Ishikawa (cell line): ENCODE data around the gene RMND1.

ENCODE experiments used
- CEBPB ChIP-seq: IDR thresholded peaks from 2 replicates; pipeline ENCODE4 v1.6.1; 2012
- CREB1 ChIP-seq: IDR thresholded peaks from 2 replicates; pipeline ENCODE4 v1.6.1; 2012; ENCODE audit warnings: low read depth
- EGR1 ChIP-seq: IDR thresholded peaks from 2 replicates; pipeline ENCODE4 v1.6.1; 2012
- EP300 ChIP-seq: IDR thresholded peaks from 2 replicates; pipeline ENCODE4 v1.6.1; 2012; ENCODE audit warnings: borderline replicate concordance
- FOXM1 ChIP-seq: IDR thresholded peaks from 2 replicates; pipeline ENCODE4 v1.6.1; 2012; ENCODE audit warnings: low read depth, borderline replicate concordance
- MAX ChIP-seq: IDR thresholded peaks from 2 replicates; pipeline ENCODE4 v1.6.1; 2012
- NFIC ChIP-seq: IDR thresholded peaks from 2 replicates; pipeline ENCODE4 v1.6.1; 2012
- RAD21 ChIP-seq: IDR thresholded peaks from 2 replicates; pipeline ENCODE4 v1.6.1; 2012; ENCODE audit warnings: low read depth
- REST ChIP-seq: IDR thresholded peaks from 2 replicates; pipeline ENCODE4 v1.6.1; 2012; ENCODE audit warnings: low read depth, mild to moderate bottlenecking
- TAF1 ChIP-seq: IDR thresholded peaks from 2 replicates; pipeline ENCODE4 v1.6.1; 2012; ENCODE audit warnings: low read depth, mild to moderate bottlenecking
- TEAD4 ChIP-seq: IDR thresholded peaks from 2 replicates; pipeline ENCODE4 v1.6.1; 2012
- USF1 ChIP-seq: IDR thresholded peaks from 2 replicates; pipeline ENCODE4 v1.6.1; 2012
- YY1 ChIP-seq: IDR thresholded peaks from 2 replicates; pipeline ENCODE4 v1.6.1; 2012; ENCODE audit warnings: low read depth
- ZBTB7A ChIP-seq: IDR thresholded peaks from 2 replicates; pipeline ENCODE4 v1.6.1; 2012; ENCODE audit warnings: low read depth

GRCh38 chr6:151431337-151431736, 20.6 kb downstream of the RMND1 start:
- TF ChIP-seq CEBPB (no peak), RAD21 (no peak), EGR1 (no peak), EP300 (no peak), CREB1 (no peak), USF1 (no peak), REST (no peak), MAX (no peak), YY1 (no peak), NFIC (no peak), TAF1 (no peak), FOXM1 (no peak), TEAD4 (no peak), ZBTB7A (no peak)
